Measurements from ENCODE around the gene SRGAP1.
A peak's percentile ranks its signal among the peaks of the same experiment; 100 is the strongest.
"Not testable (repeated sequence)": the region's sequence is repeated elsewhere in the genome, so short reads cannot be mapped to it uniquely, and the experiment has no call there.

SRGAP1 gene

GRCh38 chr12:64131456-64131855, 287.0 kb downstream of the SRGAP1 start:
- DNase-seq = not testable (repeated sequence)

GRCh38 chr12:64132672-64133071, 288.2 kb downstream of the SRGAP1 start:
- DNase-seq = not testable (repeated sequence)

- no peak for DNase-seq
Measured at GRCh38 chr12:64137117-64137516, 292.6 kb downstream of the SRGAP1 start.

GRCh38 chr12:64139021-64139420, 294.5 kb downstream of the SRGAP1 start:
- no peak for DNase-seq

- no peak for DNase-seq
Measured at GRCh38 chr12:64142382-64142781, 297.9 kb downstream of the SRGAP1 start.

- no peak for DNase-seq
Measured at GRCh38 chr12:64142784-64143183, 298.3 kb downstream of the SRGAP1 start.

GRCh38 chr12:64145226-64145625, 300.7 kb downstream of the SRGAP1 start:
- no peak for DNase-seq

GRCh38 chr12:64147011-64147631, 302.6 kb downstream of the SRGAP1 start:
- no peak for DNase-seq

GRCh38 chr12:64147875-64148274, 303.4 kb downstream of the SRGAP1 start:
- DNase-seq = no peak

GRCh38 chr12:64154677-64155076, 310.2 kb downstream of the SRGAP1 start:
- no peak for DNase-seq

- no peak for DNase-seq
Measured at GRCh38 chr12:64157110-64157509, 312.6 kb downstream of the SRGAP1 start.

GRCh38 chr12:64160021-64160710, 315.7 kb downstream of the SRGAP1 start:
- no peak for DNase-seq

- DNase-seq = no peak
Measured at GRCh38 chr12:64160711-64161060, 316.2 kb downstream of the SRGAP1 start.

- DNase-seq = not testable (repeated sequence)
Measured at GRCh38 chr12:64166606-64167005, 322.1 kb downstream of the SRGAP1 start.

- not testable (repeated sequence) for DNase-seq
Measured at GRCh38 chr12:64167041-64167440, 322.5 kb downstream of the SRGAP1 start.

GRCh38 chr12:64170024-64170423, 325.5 kb downstream of the SRGAP1 start:
- peak; percentile 22 for DNase-seq

- no peak for DNase-seq
Measured at GRCh38 chr12:64170730-64171129, 326.2 kb downstream of the SRGAP1 start.

GRCh38 chr12:64171715-64172114, 327.2 kb downstream of the SRGAP1 start:
- DNase-seq = no peak

- DNase-seq = no peak
Measured at GRCh38 chr12:64172143-64172970, 327.9 kb downstream of the SRGAP1 start.

GRCh38 chr12:64173456-64173855, 329.0 kb downstream of the SRGAP1 start:
- no peak for DNase-seq

- DNase-seq = no peak
Measured at GRCh38 chr12:64175254-64175945, 330.9 kb downstream of the SRGAP1 start.

GRCh38 chr12:64177001-64177400, 332.5 kb downstream of the SRGAP1 start:
- no peak for DNase-seq

- no peak for DNase-seq
Measured at GRCh38 chr12:64178122-64178521, 333.6 kb downstream of the SRGAP1 start.

All from NCI-H1417 treated with DMSO at 0.1 percent for 48 hours (cell line).